SK-N-SH treated with all-trans-retinoic acid at 6 μM for 48 hours (cell line): Measurements from ENCODE around the gene CACNA2D3.
A peak's percentile ranks its signal among the peaks of the same experiment; 100 is the strongest.

Experiments
- ATAC-seq: fragments of 200-7000 bp; cut with Tn5 transposase; 3 replicates; pipeline ENCODE4 v1.9.1; 2020; ENCODE audit warnings: mild to moderate bottlenecking, moderate library complexity
- ARNTL ChIP-seq: fragments of 450-650 bp; formaldehyde crosslinking; IDR thresholded peaks from 2 replicates; pipeline ENCODE4 v1.5.0; 2020; ENCODE audit warnings: low read depth, mild to moderate bottlenecking, moderate library complexity, borderline replicate concordance
- BACH2 ChIP-seq: fragments of 250-450 bp; sonication (Bioruptor Pico); IDR thresholded peaks from 2 replicates; pipeline ENCODE4 v1.9.0; 2021; ENCODE audit warnings: mild to moderate bottlenecking, borderline replicate concordance
- CREB5 ChIP-seq: fragments of 250-450 bp; sonication (Bioruptor Pico); IDR thresholded peaks from 2 replicates; pipeline ENCODE4 v1.5.1; 2020; ENCODE audit warnings: low read depth, mild to moderate bottlenecking, moderate library complexity
- CSDC2 ChIP-seq: fragments of 250-450 bp; sonication (Bioruptor Pico); IDR thresholded peaks from 2 replicates; pipeline ENCODE4 v1.5.0; 2020; ENCODE audit warnings: mild to moderate bottlenecking, moderate library complexity
- CSRNP3 ChIP-seq: fragments of 250-450 bp; sonication (Bioruptor Pico); IDR thresholded peaks from 2 replicates; pipeline ENCODE4 v1.5.1; 2021; ENCODE audit warnings: mild to moderate bottlenecking, moderate library complexity
- ESRRG ChIP-seq: fragments of 250-450 bp; sonication (Bioruptor Pico); IDR thresholded peaks from 2 replicates; pipeline ENCODE4 v1.6.1; 2021; ENCODE audit warnings: mild to moderate bottlenecking
- GLIS3 ChIP-seq: fragments of 250-450 bp; sonication (Bioruptor Pico); IDR thresholded peaks from 2 replicates; pipeline ENCODE4 v1.5.0; 2020; ENCODE audit warnings: mild to moderate bottlenecking, moderate library complexity
- ISL1 ChIP-seq: fragments of 250-450 bp; sonication (Bioruptor Pico); IDR thresholded peaks from 2 replicates; pipeline ENCODE4 v2.1.2; 2022; ENCODE audit warnings: mild to moderate bottlenecking, moderate library complexity
- OSR1 ChIP-seq: fragments of 250-450 bp; sonication (Bioruptor Pico); IDR thresholded peaks from 2 replicates; pipeline ENCODE4 v1.8.0; 2022; ENCODE audit warnings: moderate library complexity, mild to moderate bottlenecking, inconsistent platforms
- PATZ1 ChIP-seq: fragments of 250-450 bp; sonication (Bioruptor Pico); IDR thresholded peaks from 2 replicates; pipeline ENCODE4 v1.8.0; 2020; ENCODE audit warnings: mild to moderate bottlenecking, moderate library complexity, borderline replicate concordance
- POU6F1 ChIP-seq: fragments of 250-450 bp; sonication (Bioruptor Pico); IDR thresholded peaks from 2 replicates; pipeline ENCODE4 v1.8.0; 2021; ENCODE audit warnings: low read depth, mild to moderate bottlenecking, moderate library complexity, borderline replicate concordance
- PPARA ChIP-seq: fragments of 250-450 bp; sonication (Bioruptor Pico); IDR thresholded peaks from 2 replicates; pipeline ENCODE4 v1.5.0; 2020; ENCODE audit warnings: mild to moderate bottlenecking, borderline replicate concordance
- RARB ChIP-seq: fragments of 250-450 bp; sonication (Bioruptor Pico); IDR thresholded peaks from 2 replicates; pipeline ENCODE4 v1.8.0; 2021; ENCODE audit warnings: mild to moderate bottlenecking, moderate library complexity
- SNAI2 ChIP-seq: fragments of 250-450 bp; sonication (Bioruptor Pico); IDR thresholded peaks from 2 replicates; pipeline ENCODE4 v1.5.0; 2020; ENCODE audit warnings: mild to moderate bottlenecking, moderate library complexity
- TOX ChIP-seq: fragments of 250-450 bp; sonication (Bioruptor Pico); IDR thresholded peaks from 2 replicates; pipeline ENCODE4 v1.8.0; 2021; ENCODE audit warnings: mild to moderate bottlenecking, moderate library complexity, borderline replicate concordance
- ZC3H10 ChIP-seq: fragments of 250-450 bp; sonication (Bioruptor Pico); IDR thresholded peaks from 2 replicates; pipeline ENCODE4 v1.5.1; 2021; ENCODE audit warnings: mild to moderate bottlenecking, moderate library complexity
- ZFP3 ChIP-seq: fragments of 250-450 bp; sonication (Bioruptor Pico); IDR thresholded peaks from 2 replicates; pipeline ENCODE4 v1.5.0; 2020; ENCODE audit warnings: mild to moderate bottlenecking, moderate library complexity
- ZFP30 ChIP-seq: fragments of 450-650 bp; formaldehyde crosslinking; IDR thresholded peaks from 2 replicates; pipeline ENCODE4 v1.5.0; 2022; ENCODE audit warnings: mild to moderate bottlenecking, moderate library complexity
- ZNF70 ChIP-seq: fragments of 450-650 bp; formaldehyde crosslinking; IDR thresholded peaks from 2 replicates; pipeline ENCODE4 v1.5.0; 2020; ENCODE audit warnings: mild to moderate bottlenecking, moderate library complexity
- ZNF8 ChIP-seq: fragments of 450-650 bp; formaldehyde crosslinking; IDR thresholded peaks from 2 replicates; pipeline ENCODE4 v1.5.0; 2020; ENCODE audit warnings: mild to moderate bottlenecking, moderate library complexity

The CACNA2D3 gene

GRCh38 chr3:54999811-55000210 lies 877.5 kb downstream of the CACNA2D3 start:
- TF ChIP-seq ZNF8 (CRISPR knock-in tag) (no peak), SNAI2 (CRISPR knock-in tag) (0 out of 2 replicates have a peak, but pooled peaks have one; percentile 15), OSR1 (CRISPR knock-in tag) (no peak), ESRRG (CRISPR knock-in tag) (no peak), ARNTL (CRISPR knock-in tag) (no peak), PATZ1 (CRISPR knock-in tag) (no peak), TOX (CRISPR knock-in tag) (no peak), CREB5 (0 out of 2 replicates have a peak, but pooled peaks have one; percentile 62), CSRNP3 (CRISPR knock-in tag) (no peak), PPARA (CRISPR knock-in tag) (no peak), CSDC2 (CRISPR knock-in tag) (no peak), ZNF70 (CRISPR knock-in tag) (no peak)
- TF ChIP-seq, all 23 proteins: peak for 2

GRCh38 chr3:55000546-55000945 lies 878.2 kb downstream of the CACNA2D3 start:
- TF ChIP-seq PPARA (CRISPR knock-in tag) (no peak), SNAI2 (CRISPR knock-in tag) (no peak), GLIS3 (CRISPR knock-in tag) (no peak), CREB5 (no peak), PATZ1 (CRISPR knock-in tag) (no peak), TOX (CRISPR knock-in tag) (no peak), OSR1 (CRISPR knock-in tag) (no peak), RARB (CRISPR knock-in tag) (no peak)
- ATAC-seq, result peak; percentile 88

More at GRCh38 chr3:54999811-55000210, 877.5 kb downstream of the CACNA2D3 start:
- ATAC-seq, result peak; percentile 59; the same call in 2 of the 3 replicates

- no peak; the same call in 2 of the 3 replicates for ATAC-seq
- no peak for TF ChIP-seq TOX (CRISPR knock-in tag)
- no peak for TF ChIP-seq ZC3H10
- no peak for TF ChIP-seq OSR1 (CRISPR knock-in tag)
- no peak for TF ChIP-seq ZFP3 (CRISPR knock-in tag)
- no peak for TF ChIP-seq PPARA (CRISPR knock-in tag)
- no peak for TF ChIP-seq POU6F1
- no peak for TF ChIP-seq ZFP30 (CRISPR knock-in tag)
- no peak for TF ChIP-seq ISL1
- TF ChIP-seq BACH2 (CRISPR knock-in tag), result no peak
These were observed 878.6 kb downstream of the CACNA2D3 start for GRCh38 chr3:55000953-55001352.
